Endothelial cell of umbilical vein (primary cell): ENCODE data around the gene KMT5B. TPM values are rescaled to one million over a fixed set of nuclear protein-coding genes. Genes with fewer than 3 reads are reported as not detected.

ENCODE experiments used
- BruUV-seq: library from RNA; stranded (reverse); fragments of 400-500 nt; replicated peaks from 2 replicates; lab custom pipeline; 2021; lab: Mats Ljungman, UMichigan
- CTCF ChIA-PET: fragments of 300-600, 350-600 bp; sonication (Branson Sonifier 250); formaldehyde crosslinking; loops from one replicate; lab custom pipeline; 2021; ENCODE audit warnings: antibody characterized with exemption, inconsistent platforms; lab: Charles Lee
- POLR2A ChIA-PET: fragments of 300-600, 350-600 bp; sonication (Branson Sonifier 250); formaldehyde crosslinking; loops from one replicate; lab custom pipeline; 2021; ENCODE audit warnings: antibody characterized with exemption, inconsistent platforms; lab: Charles Lee
- DNase-seq: peaks from one replicate; pipeline ENCODE4 v3.0.0-alpha.2; 2011; ENCODE audit warnings: low read depth, low spot score
- FAIRE-seq: peaks from 2 replicates; lab custom pipeline; 2011; peaks lifted over from hg19 to GRCh38; lab: Jason Lieb, UNC
- H2AFZ ChIP-seq: 2 replicates; pipeline ENCODE4 v1.6.0; 2012; ENCODE audit warnings: low read depth, low read length, control low read depth, inconsistent platforms
- H3K27ac ChIP-seq: 2 replicates; pipeline ENCODE4 v1.5.1; 2011; ENCODE audit warnings: low read depth, mild to moderate bottlenecking, control low read depth, low read length, moderate library complexity; ENCODE audit not compliant: insufficient read depth
- H3K27me3 ChIP-seq, 2 experiments: 2 replicates each; pipeline versions ENCODE4 v1.6.0 to v1.6.1; 2011; ENCODE audit warnings: low read length in 2 of 2, mixed read lengths in 1 of 2; ENCODE audit not compliant: control insufficient read depth in 2 of 2, insufficient read depth in 2 of 2
- H3K36me3 ChIP-seq, 2 experiments: 2 replicates in 1 of 2; 3 replicates in 1 of 2; pipeline ENCODE4 v1.5.1; 2011; ENCODE audit warnings: low read length in 2 of 2, mild to moderate bottlenecking in 1 of 2, moderate library complexity in 1 of 2; ENCODE audit not compliant: control insufficient read depth in 2 of 2, insufficient read depth in 2 of 2; ENCODE audit errors: extremely low read depth in 1 of 2
- H3K4me1 ChIP-seq: 3 replicates; pipeline ENCODE4 v1.5.1; 2011; ENCODE audit warnings: mild to moderate bottlenecking, low read length; ENCODE audit not compliant: control insufficient read depth, insufficient read depth; ENCODE audit errors: extremely low read depth
- H3K4me2 ChIP-seq: 2 replicates; pipeline ENCODE4 v1.6.1; 2011; ENCODE audit warnings: low read length, control low read depth, mixed read lengths; ENCODE audit not compliant: insufficient read depth
- H3K4me3 ChIP-seq, 3 experiments: fragments of 200-600 bp in 1 of 3; sonication (generic), shearing (Covaris generic) in 1 of 3; replicated peaks in 1 of 3; 2 replicates each; pipeline ENCODE4 v1.5.1; 2011 to 2016; ENCODE audit warnings: control low read depth in 3 of 3, low read length in 3 of 3, mild to moderate bottlenecking in 2 of 3, inconsistent platforms in 1 of 3, low read depth in 1 of 3, moderate library complexity in 1 of 3; ENCODE audit not compliant: insufficient read depth in 1 of 3
- H3K79me2 ChIP-seq: 2 replicates; pipeline ENCODE4 v1.6.0; 2012; ENCODE audit warnings: low read length, inconsistent platforms; ENCODE audit not compliant: control insufficient read depth, insufficient read depth
- H3K9ac ChIP-seq: replicated peaks from 2 replicates; pipeline ENCODE3; 2011; ENCODE audit warnings: low read length, control low read depth; ENCODE audit not compliant: insufficient read depth; ENCODE audit errors: extremely low read depth
- H3K9me1 ChIP-seq: replicated peaks from 3 replicates; pipeline ENCODE4 v1.6.0; 2011; ENCODE audit warnings: mild to moderate bottlenecking, low read length; ENCODE audit not compliant: control insufficient read depth, insufficient read depth; ENCODE audit errors: extremely low read depth
- H3K9me3 ChIP-seq: replicated peaks from 2 replicates; pipeline ENCODE4 v1.5.1; 2012; ENCODE audit warnings: low read length, inconsistent platforms; ENCODE audit not compliant: control insufficient read depth, insufficient read depth
- H4K20me1 ChIP-seq: replicated peaks from 2 replicates; pipeline ENCODE3; 2011; ENCODE audit warnings: mild to moderate bottlenecking, low read length; ENCODE audit not compliant: control insufficient read depth, insufficient read depth; ENCODE audit errors: extremely low read depth
- EZH2 ChIP-seq: IDR thresholded peaks from 2 replicates; pipeline ENCODE4 v1.6.1; 2012; ENCODE audit warnings: borderline replicate concordance, low read depth, mild to moderate bottlenecking, moderate library complexity, low read length, inconsistent platforms; ENCODE audit not compliant: severe bottlenecking
- FOS ChIP-seq: IDR thresholded peaks from 2 replicates; pipeline ENCODE4 v1.6.1; 2011; ENCODE audit warnings: mild to moderate bottlenecking, low read length, moderate library complexity, borderline replicate concordance; ENCODE audit not compliant: insufficient read depth
- GATA2 ChIP-seq: IDR thresholded peaks from 2 replicates; pipeline ENCODE4 v1.7.0; 2011; ENCODE audit warnings: low read depth, mild to moderate bottlenecking, moderate library complexity, mixed read lengths, low read length; ENCODE audit not compliant: insufficient read length, insufficient read depth
- JUN ChIP-seq: IDR thresholded peaks from 2 replicates; pipeline ENCODE4 v1.6.1; 2011; ENCODE audit warnings: borderline replicate concordance, low read depth; ENCODE audit not compliant: insufficient read length, insufficient read depth
- MYC ChIP-seq: IDR thresholded peaks from one replicate; pipeline ENCODE4 v1.6.1; 2011; ENCODE audit warnings: mild to moderate bottlenecking, low read depth, low read length
- POLR2A ChIP-seq: IDR thresholded peaks from 2 replicates; pipeline ENCODE4 v1.6.1; 2012; ENCODE audit warnings: low read depth, mild to moderate bottlenecking, control low read depth, low read length
- POLR2AphosphoS5 ChIP-seq: IDR thresholded peaks from 2 replicates; pipeline ENCODE4 v1.6.1; 2012; ENCODE audit warnings: low read depth, mild to moderate bottlenecking, control low read depth, low read length, moderate library complexity; ENCODE audit not compliant: insufficient read depth
- dilution Hi-C: fragments of 300-500 bp; cut with MboI; formaldehyde crosslinking; loops from one replicate; pipeline ENCODE4 v1.15.0; 2019; ENCODE audit warnings: low sequenced_read_pairs; ENCODE audit not compliant: extremely low pct_ligation_motif_present
- intact Hi-C: fragments of 100-400 bp; cut with micrococcal nuclease; formaldehyde crosslinking; loops from one replicate; pipeline ENCODE4 v1.10.0; 2022
- polyA plus RNA-seq, 4 experiments: library from polyadenylated mRNA; depleted of rRNA in 3 of 4; stranded (reverse) in 3 of 4; unstranded in 1 of 4; fragments of >200 nt; gene quantifications; 2 replicates each; pipeline versions ENCODE4 v1.2.1 to v1.2.3, GENCODE V29; 2011 to 2012; ENCODE audit warnings: missing spikeins in 1 of 4
- total RNA-seq: library from RNA; stranded (reverse); gene quantifications from 2 replicates; pipeline ENCODE4 v1.2.3, GENCODE V29; 2021
- TF ChIP-seq, protein P1 (sequence below), 2 donors: IDR thresholded peaks; 1 replicate in 1 of 2; 2 replicates in 1 of 2; pipeline ENCODE4 v1.5.1; 2011; ENCODE audit warnings: low read length in 2 of 2, mild to moderate bottlenecking in 2 of 2, moderate library complexity in 2 of 2, control low read depth in 1 of 2, inconsistent platforms in 1 of 2, low read depth in 1 of 2; ENCODE audit not compliant: insufficient read depth in 1 of 2; ENCODE audit errors: extremely low read depth in 1 of 2
- TF ChIP-seq, protein P2 (sequence below): IDR thresholded peaks from 2 replicates; pipeline ENCODE4 v1.6.1; 2011; ENCODE audit not compliant: insufficient read depth, insufficient read length

The KMT5B gene
- total and polyA plus RNA-seq, 2 donors (not counting 3 experiments of a cell fraction or from before 2014, with no cell fraction given) = 10.1 to 36.3 TPM

- intact Hi-C loops (no loop called here), dilution Hi-C loops (no loop called here)
- Histone ChIP-seq H3K36me3 (no peaks in the 10 kb centered on the region), H2AFZ (no peak overlapping the region), H3K4me3 (no peak overlapping the region), H3K9me3 (no peaks in the 10 kb centered on the region), H3K27me3 (no peaks in the 10 kb centered on the region), H3K4me2 (no peak overlapping the region), H3K4me1 (peaks cover 10% of the 10 kb centered on the region), H4K20me1 (no peaks in the 10 kb centered on the region), H3K79me2 (no peaks in the 10 kb centered on the region), H3K27ac (no peak overlapping the region), H3K9me1 (no peaks in the 10 kb centered on the region), H3K9ac (no peak overlapping the region)
- ChIA-PET CTCF (interaction anchor here (1.2 to 1.3 kb wide), 2 partner anchors 15 to 17 kb away, joined by 3 read pairs; no protein-coding TSS in a partner anchor), POLR2A (no interaction called here)
- TF ChIP-seq POLR2AphosphoS5 (no peak), EZH2 (no peak), MYC (no peak), JUN (no peak), GATA2 (no peak), POLR2A (no peak), FOS (no peak)
- TF ChIP-seq, protein P1, sequence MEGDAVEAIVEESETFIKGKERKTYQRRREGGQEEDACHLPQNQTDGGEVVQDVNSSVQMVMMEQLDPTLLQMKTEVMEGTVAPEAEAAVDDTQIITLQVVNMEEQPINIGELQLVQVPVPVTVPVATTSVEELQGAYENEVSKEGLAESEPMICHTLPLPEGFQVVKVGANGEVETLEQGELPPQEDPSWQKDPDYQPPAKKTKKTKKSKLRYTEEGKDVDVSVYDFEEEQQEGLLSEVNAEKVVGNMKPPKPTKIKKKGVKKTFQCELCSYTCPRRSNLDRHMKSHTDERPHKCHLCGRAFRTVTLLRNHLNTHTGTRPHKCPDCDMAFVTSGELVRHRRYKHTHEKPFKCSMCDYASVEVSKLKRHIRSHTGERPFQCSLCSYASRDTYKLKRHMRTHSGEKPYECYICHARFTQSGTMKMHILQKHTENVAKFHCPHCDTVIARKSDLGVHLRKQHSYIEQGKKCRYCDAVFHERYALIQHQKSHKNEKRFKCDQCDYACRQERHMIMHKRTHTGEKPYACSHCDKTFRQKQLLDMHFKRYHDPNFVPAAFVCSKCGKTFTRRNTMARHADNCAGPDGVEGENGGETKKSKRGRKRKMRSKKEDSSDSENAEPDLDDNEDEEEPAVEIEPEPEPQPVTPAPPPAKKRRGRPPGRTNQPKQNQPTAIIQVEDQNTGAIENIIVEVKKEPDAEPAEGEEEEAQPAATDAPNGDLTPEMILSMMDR (IDR thresholded peaks at IDR 0.05; ENCODE audit: extremely low read depth in 1 of 2, insufficient read depth in 1 of 2, low read depth in 1 of 2, low read length in 2 of 2) = no peak
- TF ChIP-seq, protein P2, sequence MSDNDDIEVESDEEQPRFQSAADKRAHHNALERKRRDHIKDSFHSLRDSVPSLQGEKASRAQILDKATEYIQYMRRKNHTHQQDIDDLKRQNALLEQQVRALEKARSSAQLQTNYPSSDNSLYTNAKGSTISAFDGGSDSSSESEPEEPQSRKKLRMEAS = no peak
- FAIRE-seq (no peak), DNase-seq (no peak)
- BruUV-seq = no TSS peak
Observed at GRCh38 chr11:68143310-68143689, 69.8 kb downstream of the KMT5B start.
